Fibroblast of pulmonary artery (primary cell): ENCODE measurements around the gene SLC38A10.

Experiments used
- DNase-seq: peaks from one replicate; pipeline ENCODE4 v3.0.0-alpha.2; 2010; ENCODE audit warnings: low read depth
- H3K4me3 ChIP-seq: replicated peaks from 2 replicates; pipeline ENCODE4 v1.5.1; 2011; ENCODE audit warnings: low read depth, mild to moderate bottlenecking, control low read depth, low read length, moderate library complexity
- CTCF ChIP-seq: IDR thresholded peaks from 2 replicates; pipeline ENCODE4 v1.5.1; 2011; ENCODE audit warnings: mild to moderate bottlenecking, control low read depth, low read length, inconsistent platforms; ENCODE audit errors: missing control alignments

Gene SLC38A10

DNA sequence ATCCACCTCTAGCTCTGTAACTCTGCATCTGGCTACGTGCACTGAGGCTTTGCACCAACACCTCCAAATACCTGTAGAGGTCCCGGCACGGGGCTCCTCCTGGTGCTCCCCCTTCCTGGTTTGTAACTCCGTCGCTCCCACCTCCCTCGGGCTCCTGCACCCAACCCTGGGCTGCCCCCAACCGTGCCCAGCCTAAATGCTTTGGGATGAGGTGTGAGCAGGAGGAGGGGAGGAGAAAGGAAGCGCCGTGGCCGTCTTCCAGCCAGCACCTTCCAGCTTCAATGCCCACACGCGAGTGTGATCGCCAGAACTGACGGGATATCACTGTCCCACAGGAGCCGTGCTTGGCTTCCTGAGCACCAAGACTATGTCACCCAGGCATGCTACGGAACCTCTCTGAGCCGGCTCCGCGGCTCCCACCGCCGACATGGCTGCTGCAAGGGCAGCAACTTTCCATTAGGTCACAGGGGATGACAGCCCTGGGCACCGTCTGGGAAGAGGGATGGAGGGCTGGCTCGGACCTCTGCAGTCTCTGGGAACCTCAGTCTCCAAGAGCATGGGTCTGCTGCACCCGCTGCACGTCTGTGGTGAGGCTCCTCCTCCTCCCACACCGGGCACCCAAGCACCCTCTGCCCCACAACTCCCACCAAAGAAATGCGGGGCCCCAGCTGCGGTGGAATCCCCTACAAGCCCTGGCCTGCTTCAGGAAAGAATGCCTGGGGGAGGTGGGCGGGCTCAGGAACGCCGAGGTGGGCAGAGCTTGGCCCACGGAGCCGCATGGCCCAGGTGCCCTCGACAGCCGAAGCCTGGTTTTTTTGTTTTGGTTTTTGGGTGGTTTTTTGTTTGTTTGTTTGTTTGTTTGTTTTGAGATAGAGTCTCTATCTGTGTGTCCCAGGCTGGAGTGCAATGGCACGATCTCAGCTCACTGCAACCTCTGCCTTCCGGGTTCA lies 6.4 kb upstream of the SLC38A10 start:
- no peak overlapping the region for H3K4me3 ChIP-seq
- no peak for DNase-seq

GRCh38 chr17:81300586-81301155 lies 5.6 kb upstream of the SLC38A10 start:
- no peak for TF ChIP-seq CTCF
- DNase-seq: no peak
- H3K4me3 ChIP-seq: no peak overlapping the region

More for the DNA sequence above, 6.4 kb upstream of the SLC38A10 start:
- TF ChIP-seq CTCF: no peak

DNA sequence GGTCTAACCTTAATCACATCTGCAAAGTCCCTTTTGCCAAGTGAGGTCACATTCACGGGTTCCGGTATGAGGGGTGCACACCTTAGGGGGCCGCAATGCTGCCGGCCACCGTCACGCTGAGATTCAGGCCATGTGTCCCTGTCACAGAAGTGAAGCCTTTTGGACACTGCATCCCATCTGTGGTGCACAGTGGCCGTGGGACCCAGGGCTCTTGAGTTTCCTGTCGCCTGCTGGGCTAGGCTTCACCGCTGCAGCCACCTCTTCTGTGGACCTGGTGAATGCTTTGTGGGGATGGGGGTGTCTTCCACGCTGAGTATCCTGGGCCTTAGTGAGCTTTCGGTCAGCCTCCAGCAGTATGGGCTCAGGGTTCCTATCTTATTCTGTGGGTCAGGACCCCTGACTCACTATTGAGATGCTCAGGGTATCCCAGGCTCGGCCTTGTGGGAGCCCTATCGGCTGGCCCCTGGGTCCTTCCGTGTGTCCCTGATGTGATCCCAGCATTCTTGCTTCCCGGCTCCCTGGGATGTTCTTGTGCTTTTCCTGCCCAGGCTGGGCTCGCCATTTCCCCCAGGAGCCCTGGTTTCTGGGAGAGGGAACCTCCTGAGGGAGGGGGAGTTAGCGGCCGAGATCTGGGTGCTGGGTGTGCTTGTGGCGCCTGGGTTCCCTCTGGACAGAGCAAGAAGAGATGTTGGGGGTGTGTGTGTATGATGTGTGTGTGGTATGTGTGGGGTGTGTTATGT lies 4.9 kb upstream of the SLC38A10 start:
- TF ChIP-seq CTCF: no peak
- no peak overlapping the region for H3K4me3 ChIP-seq

GRCh38 chr17:81298991-81299738 lies 4.1 kb upstream of the SLC38A10 start:
- DNase-seq: no peak
- no peak overlapping the region for H3K4me3 ChIP-seq
- TF ChIP-seq CTCF: no peak

More for the DNA sequence above, 4.9 kb upstream of the SLC38A10 start:
- no peak for DNase-seq

- no peak for TF ChIP-seq CTCF
- no peak overlapping the region for H3K4me3 ChIP-seq
- DNase-seq: no peak
Measured at GRCh38 chr17:81298325-81298990, 3.4 kb upstream of the SLC38A10 start.
